ENCODE measurements around the gene GRK5. TPM values are rescaled to one million over a fixed set of nuclear protein-coding genes. Genes with fewer than 3 reads are reported as not detected.
A peak's percentile ranks its signal among the peaks of the same experiment; 100 is the strongest.

Gene GRK5
- total RNA-seq, 4 donors from 2014 or later, result 10.0 to 61.9 (median 18.1) TPM

GRCh38 chr10:119315128-119316001 is 108.0 kb downstream of the GRK5 start:
- DNase-seq, result peak in 1 of 3 donors; percentile 72
- H3K4me1 ChIP-seq, result peaks cover 0 to 36% (median 20%) of the 10 kb centered on the region in 4 donors
- H3K27ac ChIP-seq, result peak overlapping the region in 3 of 4 donors; percentile 26 to 78 (median 56)
- H3K36me3 ChIP-seq, result no peaks in the 10 kb centered on the region
- no peak overlapping the region for H3K4me3 ChIP-seq
- H3K9me3 ChIP-seq, result no peaks in the 10 kb centered on the region
- TF ChIP-seq CTCF (IDR thresholded peaks at IDR 0.05) (no peak), POLR2A (IDR thresholded peaks at IDR 0.05) (no peak)
- no peaks in the 10 kb centered on the region for H3K27me3 ChIP-seq

GRCh38 chr10:119316002-119316358 is 108.6 kb downstream of the GRK5 start:
- Histone ChIP-seq H3K27me3 (no peaks in the 10 kb centered on the region), H3K36me3 (no peaks in the 10 kb centered on the region), H3K9me3 (no peaks in the 10 kb centered on the region), H3K27ac (peak overlapping the region; percentile 1 to 78 (median 41)), H3K4me1 (peaks cover 0 to 36% (median 20%) of the 10 kb centered on the region in 4 donors), H3K4me3 (no peak overlapping the region)
- TF ChIP-seq CTCF (IDR thresholded peaks at IDR 0.05), result no peak
- TF ChIP-seq POLR2A (IDR thresholded peaks at IDR 0.05), result no peak
- DNase-seq, result no peak

- Histone ChIP-seq H3K36me3 (no peaks in the 10 kb centered on the region), H3K4me1 (peaks cover 0 to 36% (median 20%) of the 10 kb centered on the region in 4 donors), H3K27me3 (no peaks in the 10 kb centered on the region), H3K9me3 (no peaks in the 10 kb centered on the region), H3K27ac (peak overlapping the region in 2 of 4 donors; percentile 56 to 78), H3K4me3 (no peak overlapping the region)
- TF ChIP-seq POLR2A (IDR thresholded peaks at IDR 0.05) (no peak), CTCF (IDR thresholded peaks at IDR 0.05) (no peak)
- no peak for DNase-seq
Observed at GRCh38 chr10:119316729-119317097, 109.3 kb downstream of the GRK5 start.

GRCh38 chr10:119318411-119319160 is 111.2 kb downstream of the GRK5 start:
- Histone ChIP-seq H3K27ac (no peak overlapping the region), H3K36me3 (no peaks in the 10 kb centered on the region), H3K4me3 (no peak overlapping the region), H3K4me1 (peaks cover 0 to 36% (median 13%) of the 10 kb centered on the region in 4 donors), H3K27me3 (no peaks in the 10 kb centered on the region), H3K9me3 (no peaks in the 10 kb centered on the region)
- TF ChIP-seq POLR2A (IDR thresholded peaks at IDR 0.05) (no peak), CTCF (IDR thresholded peaks at IDR 0.05) (no peak)
- DNase-seq, result no peak

GRCh38 chr10:119319161-119319919 is 112.0 kb downstream of the GRK5 start:
- Histone ChIP-seq H3K4me1 (peaks cover 0 to 32% (median 6%) of the 10 kb centered on the region in 4 donors), H3K27me3 (no peaks in the 10 kb centered on the region), H3K27ac (no peak overlapping the region), H3K36me3 (no peaks in the 10 kb centered on the region), H3K9me3 (no peaks in the 10 kb centered on the region), H3K4me3 (no peak overlapping the region)
- TF ChIP-seq POLR2A (IDR thresholded peaks at IDR 0.05) (no peak), CTCF (IDR thresholded peaks at IDR 0.05) (no peak)
- no peak for DNase-seq

Data from Peyer's patch (tissue), 4 donors.